HG03442 (cell line): ENCODE data around the gene CARMIL1.

ENCODE experiments used
- ATAC-seq: cut with Tn5 transposase; IDR thresholded peaks from one replicate; pipeline ENCODE4 v1.9.1; 2021; ENCODE audit warnings: mild to moderate bottlenecking, moderate library complexity; ENCODE audit not compliant: unreplicated experiment

CARMIL1 gene

DNA sequence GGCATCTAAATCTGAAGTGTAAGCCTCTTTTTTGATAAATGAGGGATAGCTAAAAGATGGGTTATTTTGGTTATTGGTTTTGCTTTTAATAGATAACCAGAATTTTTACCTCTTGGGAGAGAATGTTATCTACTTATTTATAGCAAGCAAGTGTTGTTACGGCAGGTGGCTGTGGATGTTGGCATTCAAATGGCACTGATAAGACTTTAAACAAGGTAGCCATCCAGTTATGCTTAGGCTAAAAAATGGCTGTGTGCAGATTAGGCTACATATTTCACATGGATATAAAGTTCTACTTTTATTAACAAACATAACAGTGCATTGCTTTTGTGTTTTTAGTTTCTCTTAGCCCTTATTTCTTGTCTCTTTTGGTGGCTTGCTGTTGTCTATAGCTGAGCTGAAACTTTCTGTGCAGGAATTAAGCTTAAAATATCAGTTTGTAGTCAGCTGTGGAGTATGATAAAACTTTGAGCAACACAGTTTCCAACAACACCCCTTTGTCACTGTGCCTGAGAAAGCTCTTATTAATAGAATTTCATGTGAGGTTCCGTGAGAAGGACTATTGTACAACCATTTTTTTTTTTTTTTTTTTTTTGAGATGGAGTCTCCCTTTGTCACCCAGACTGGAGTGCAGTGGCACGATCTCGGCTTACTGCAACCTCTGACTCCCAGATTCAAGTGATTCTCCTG is 28.8 kb downstream of the CARMIL1 start:
- no peak for ATAC-seq

GRCh38 chr6:25309886-25310285 is 30.7 kb downstream of the CARMIL1 start:
- no peak for ATAC-seq

GRCh38 chr6:25311331-25311840 is 32.2 kb downstream of the CARMIL1 start:
- no peak for ATAC-seq

GRCh38 chr6:25312034-25312620 is 33.0 kb downstream of the CARMIL1 start:
- no peak for ATAC-seq

GRCh38 chr6:25312703-25313102 is 33.5 kb downstream of the CARMIL1 start:
- no peak for ATAC-seq

GRCh38 chr6:25314509-25315175 is 35.5 kb downstream of the CARMIL1 start:
- ATAC-seq = no peak

GRCh38 chr6:25315194-25316177 is 36.3 kb downstream of the CARMIL1 start:
- ATAC-seq = no peak

GRCh38 chr6:25316626-25317025 is 37.5 kb downstream of the CARMIL1 start:
- no peak for ATAC-seq

DNA sequence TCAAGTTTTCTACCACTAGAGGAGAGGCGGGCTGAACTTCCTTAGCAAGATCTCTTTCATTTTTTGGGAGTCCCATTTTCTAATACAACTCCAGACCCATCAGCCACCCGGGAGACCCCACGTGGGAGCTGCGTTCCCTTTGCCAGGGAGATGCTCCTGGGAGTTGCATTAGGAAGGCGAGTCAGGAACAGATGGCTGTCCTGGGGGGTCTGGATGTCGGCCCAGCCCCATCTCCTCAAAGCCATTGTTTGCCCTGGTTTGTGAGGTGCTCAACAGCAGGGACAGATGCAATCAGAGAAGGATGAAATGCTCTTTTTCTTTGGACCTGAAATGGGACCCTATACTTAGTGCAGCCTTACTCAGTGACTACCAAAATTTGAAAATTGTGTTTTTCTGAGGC is 39.4 kb downstream of the CARMIL1 start:
- ATAC-seq = no peak

- ATAC-seq = no peak
These were observed 41.3 kb downstream of the CARMIL1 start for GRCh38 chr6:25320459-25320858.

- ATAC-seq = no peak
These were observed 43.5 kb downstream of the CARMIL1 start for GRCh38 chr6:25322692-25323091.

DNA sequence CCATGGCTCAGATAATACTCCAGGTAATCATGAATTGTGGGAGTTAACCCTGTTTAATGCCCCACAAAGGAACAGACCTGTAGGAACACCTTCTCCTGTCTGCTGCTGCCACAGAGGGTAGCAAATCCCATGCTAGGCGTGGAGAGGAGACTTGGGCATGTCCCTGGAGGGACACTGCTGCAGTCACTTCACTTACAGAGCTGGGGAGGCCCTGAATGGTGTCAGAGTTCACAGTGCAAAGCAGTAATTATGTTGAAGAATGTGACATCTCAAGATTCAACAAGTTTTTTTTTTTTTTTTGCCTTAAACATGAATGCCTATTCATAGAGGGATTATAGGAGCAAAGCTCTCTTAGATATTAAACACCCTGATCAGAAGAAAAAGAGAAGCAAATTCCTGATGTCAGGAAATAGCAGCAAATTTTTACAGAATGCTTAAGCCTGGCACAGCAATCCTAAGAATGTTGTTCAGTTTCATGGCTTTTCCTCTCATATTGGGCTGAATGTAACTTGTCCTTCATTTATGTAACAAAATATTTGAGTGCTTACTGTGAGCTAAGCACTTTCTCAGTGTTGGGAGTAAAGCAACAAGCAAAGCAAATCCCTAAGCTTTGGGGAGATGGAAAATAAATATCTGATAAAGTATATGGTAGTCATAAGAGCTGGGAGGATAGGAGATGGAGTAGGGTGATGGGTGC is 45.0 kb downstream of the CARMIL1 start:
- ATAC-seq = no peak

DNA sequence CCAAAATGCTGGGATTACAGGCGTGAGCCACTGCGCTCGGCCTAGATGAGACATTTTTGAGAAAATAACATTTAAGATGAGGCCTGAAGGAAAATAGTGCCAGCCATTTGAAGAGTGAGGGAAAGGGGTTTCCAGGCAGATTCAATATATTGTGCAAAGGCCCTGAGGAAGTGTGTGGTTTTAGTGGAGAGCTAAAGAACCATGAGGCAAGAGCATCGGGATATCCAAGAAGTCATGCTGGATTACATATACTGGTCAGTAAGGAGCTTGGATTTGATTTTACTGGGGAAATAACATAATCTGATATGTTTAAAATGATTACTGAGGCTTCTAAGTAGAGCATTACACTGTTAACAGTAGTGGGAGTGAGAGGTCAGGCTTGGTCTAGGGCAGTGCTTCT is 47.0 kb downstream of the CARMIL1 start:
- no peak for ATAC-seq

DNA sequence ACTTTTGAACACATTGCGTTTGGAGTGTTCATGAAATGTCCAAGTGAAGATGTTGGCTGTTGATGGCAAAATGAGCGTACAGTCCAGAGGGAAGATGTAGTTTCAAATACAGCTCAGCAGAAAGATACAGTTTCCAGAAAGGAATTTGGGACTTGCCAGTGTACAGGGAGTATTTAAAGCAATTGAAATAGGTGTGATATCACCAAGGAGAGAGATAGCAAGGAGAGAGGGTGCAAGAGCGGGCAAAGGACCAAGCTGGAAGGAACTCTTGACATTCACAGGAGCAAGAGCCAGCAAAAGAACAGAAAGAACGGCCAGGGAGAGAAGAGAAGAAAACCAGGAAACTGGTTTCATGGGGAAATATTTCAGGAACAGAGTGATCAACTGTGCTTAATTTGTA is 47.8 kb downstream of the CARMIL1 start:
- ATAC-seq = no peak

DNA sequence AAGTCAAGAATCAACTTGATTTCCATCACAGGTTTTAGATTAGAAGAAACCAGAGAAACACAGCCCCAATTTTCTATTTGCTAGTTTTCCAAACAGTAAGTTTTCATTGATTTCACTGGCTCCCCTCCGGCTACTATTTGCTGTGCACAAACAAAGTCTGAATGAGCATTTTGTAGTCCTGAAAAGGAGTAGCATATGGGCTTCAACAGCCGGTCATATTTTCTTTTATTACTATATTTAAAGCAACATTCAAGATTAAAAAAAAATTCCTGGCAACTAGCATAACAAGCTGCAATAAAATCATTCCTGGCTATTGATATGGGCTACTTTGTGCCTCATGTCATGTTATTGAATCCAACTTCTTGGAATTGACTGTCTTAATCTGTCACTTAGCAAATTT is 48.3 kb downstream of the CARMIL1 start:
- ATAC-seq = no peak

GRCh38 chr6:25329161-25329817 is 50.1 kb downstream of the CARMIL1 start:
- ATAC-seq = no peak

GRCh38 chr6:25329982-25330381 is 50.8 kb downstream of the CARMIL1 start:
- ATAC-seq = no peak

DNA sequence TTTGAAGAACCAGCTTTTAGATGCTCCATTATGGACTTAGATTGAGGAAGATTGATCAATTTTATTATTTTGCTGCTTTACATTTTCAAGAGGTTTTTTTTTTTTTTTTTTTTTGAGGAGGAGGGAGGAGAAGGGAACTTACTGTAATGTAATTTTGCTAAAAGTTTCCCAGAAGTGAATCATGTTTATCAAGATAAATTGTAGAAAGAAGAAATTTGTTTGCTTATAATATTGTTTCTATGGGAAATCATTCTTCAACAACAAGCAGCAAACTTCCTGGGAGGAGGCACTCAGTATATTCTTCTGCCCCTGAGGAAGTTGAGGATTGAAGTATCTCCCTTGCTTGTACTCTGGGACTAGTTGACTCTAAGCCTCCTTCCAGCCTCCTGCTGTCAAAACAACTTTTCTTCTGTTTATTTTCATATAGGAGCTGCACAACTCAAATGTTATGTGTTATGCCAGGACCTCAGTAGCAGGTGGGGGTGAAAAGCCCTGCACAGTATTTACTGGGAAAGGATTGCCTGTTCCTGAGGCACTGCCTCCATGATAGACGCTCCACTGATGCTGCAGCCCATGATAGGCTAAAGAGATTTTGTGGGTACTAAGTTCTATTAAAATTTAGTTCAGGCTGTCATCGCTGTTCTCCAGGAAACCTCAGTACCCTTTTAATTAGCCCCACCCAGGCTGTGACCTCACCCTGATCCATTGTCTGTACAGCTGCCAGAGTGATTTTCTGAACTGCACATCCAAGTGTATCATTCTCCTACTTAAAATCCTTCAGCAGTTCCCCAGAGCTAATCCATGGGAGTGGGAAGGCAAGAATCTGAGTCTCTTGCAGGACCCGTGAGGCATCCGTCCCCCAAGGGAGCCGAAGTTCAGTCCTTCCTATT is 51.9 kb downstream of the CARMIL1 start:
- ATAC-seq = no peak

DNA sequence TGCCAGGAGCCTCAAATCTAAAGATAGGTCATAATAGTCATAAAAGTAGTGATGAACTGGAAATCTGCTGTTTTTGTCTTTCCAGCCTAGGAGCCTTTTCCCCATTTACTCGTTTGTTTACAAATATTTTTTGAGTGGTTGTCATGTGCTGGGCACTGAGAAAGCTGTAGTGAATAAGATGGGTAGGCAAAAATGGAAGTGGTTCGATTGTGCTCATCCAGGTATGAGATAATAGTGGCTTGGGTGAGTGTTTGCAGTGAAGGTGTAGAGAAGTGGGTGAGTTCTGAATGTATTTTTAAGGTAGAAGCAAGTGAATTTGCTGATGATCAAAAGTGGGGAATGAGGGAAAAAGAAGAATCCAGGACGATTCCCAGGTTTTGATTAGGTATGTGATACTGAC is 53.0 kb downstream of the CARMIL1 start:
- no peak for ATAC-seq
